Transverse colon (tissue), 4 donors: ENCODE results near the gene PLCE1. TPM values are rescaled to one million over a fixed set of nuclear protein-coding genes. Genes with fewer than 3 reads are reported as not detected.

Experiments
- DNase-seq: peaks from one replicate; pipeline ENCODE4 v3.0.0-alpha.2; 2019
- H3K27ac ChIP-seq, 4 donors: fragments of 200-600 bp; sonication (generic); 2 replicates each; pipeline ENCODE4 v1.5.1; 2016 to 2018; ENCODE audit warnings: inconsistent platforms in 4 of 4
- H3K27me3 ChIP-seq: fragments of 200-600 bp; sonication (generic); 2 replicates; pipeline ENCODE4 v1.5.1; 2017; ENCODE audit warnings: inconsistent platforms
- H3K36me3 ChIP-seq, 4 donors: fragments of 200-600 bp; sonication (generic); 2 replicates each; pipeline ENCODE4 v1.5.1; 2017 to 2019; ENCODE audit warnings: inconsistent platforms in 4 of 4
- H3K4me1 ChIP-seq, 4 donors: fragments of 200-600 bp; sonication (generic); 2 replicates each; pipeline ENCODE4 v1.5.1; 2017 to 2020; ENCODE audit warnings: inconsistent platforms in 4 of 4
- H3K4me3 ChIP-seq, 4 donors: fragments of 200-600 bp; sonication (generic); 1 replicate in 1 of 4; 2 replicates in 3 of 4; pipeline versions ENCODE4 v1.5.1 to v1.6.1; 2017 to 2019; ENCODE audit warnings: inconsistent platforms in 4 of 4
- H3K9me3 ChIP-seq, 2 donors: fragments of 200-600 bp; sonication (generic); 2 replicates each; pipeline ENCODE4 v1.5.1; 2017 to 2019; ENCODE audit warnings: inconsistent platforms in 2 of 2
- CTCF ChIP-seq, 5 experiments: fragments of 200-600 bp in 3 of 5; fragments of 450-650 bp in 2 of 5; sonication (generic) in 3 of 5; IDR thresholded peaks; 1 replicate in 2 of 5; 2 replicates in 3 of 5; pipeline ENCODE4 v1.5.1; 2016 to 2017; ENCODE audit warnings: antibody characterized with exemption in 5 of 5, inconsistent platforms in 3 of 5, mild to moderate bottlenecking in 2 of 5, moderate library complexity in 1 of 5
- EP300 ChIP-seq: sonication (generic); formaldehyde crosslinking; IDR thresholded peaks from one replicate; pipeline ENCODE4 v1.6.1; 2017; ENCODE audit warnings: antibody characterized with exemption, low read depth
- POLR2A ChIP-seq: fragments of 450-650 bp; IDR thresholded peaks from one replicate; pipeline ENCODE4 v1.6.1; 2016; ENCODE audit warnings: antibody characterized with exemption, mild to moderate bottlenecking, moderate library complexity
- POLR2AphosphoS5 ChIP-seq, 3 donors: sonication (generic); formaldehyde crosslinking; IDR thresholded peaks; one replicate each; pipeline ENCODE4 v1.6.1; 2016; ENCODE audit warnings: antibody characterized with exemption in 3 of 3
- WGBS, 2 donors: methylation state at CpG; one replicate each; pipeline ENCODE4 v1.1.5; 2018; ENCODE audit warnings: low coverage in 1 of 2; 5-methylcytosine and 5-hydroxymethylcytosine counted together
- in situ Hi-C, 4 donors: fragments of 200-750 bp; cut with MboI; loops; one replicate each; pipeline versions ENCODE4 v1.15.0 to v1.15.1; 2017; ENCODE audit warnings: low sequenced_read_pairs in 3 of 4, low pct_ligation_motif_present in 1 of 4, low pct_unique_long_range_greater_than_20kb in 1 of 4
- intact Hi-C: fragments of 100-400 bp; cut with DNase I; formaldehyde crosslinking; loops from one replicate; pipeline ENCODE4 v1.15.1; 2023; ENCODE audit warnings: low total_unique reads
- total RNA-seq, 4 donors: library from RNA; depleted of rRNA; stranded (reverse); fragments of >200 nt; gene quantifications; one replicate each; pipeline ENCODE4 v1.1.0, GENCODE V29; 2016

The PLCE1 gene
- total RNA-seq, 4 donors from 2014 or later: 67.9 to 100 (median 90.8) TPM

GRCh38 chr10:94041206-94041605, 47.5 kb downstream of the PLCE1 start:
- no peak for TF ChIP-seq POLR2AphosphoS5 (IDR thresholded peaks at IDR 0.05)
- no peak for TF ChIP-seq CTCF (IDR thresholded peaks at IDR 0.05)
- no peak for TF ChIP-seq POLR2A
- no peak for TF ChIP-seq EP300

GRCh38 chr10:94042001-94042833, 48.5 kb downstream of the PLCE1 start:
- H3K4me3 ChIP-seq: no peak overlapping the region
- peaks cover 0 to 53% (median 20%) of the 10 kb centered on the region in 4 donors for H3K4me1 ChIP-seq
- H3K36me3 ChIP-seq: no peaks in the 10 kb centered on the region
- H3K27me3 ChIP-seq: no peaks in the 10 kb centered on the region
- in situ Hi-C loops (no loop called here), intact Hi-C loops (no loop called here)
- no peaks in the 10 kb centered on the region for H3K9me3 ChIP-seq
- H3K27ac ChIP-seq: peak overlapping the region; percentile 53 to 76 (median 70)
- TF ChIP-seq CTCF (IDR thresholded peaks at IDR 0.05) (peak in 3 of 5 experiments; percentile 14 to 50 (median 44)), POLR2AphosphoS5 (IDR thresholded peaks at IDR 0.05) (peak in 1 of 3 donors; percentile 6), EP300 (no peak)
- WGBS, 2 donors: 27 to 29% methylated on average over 3 of the region's 3 CpGs
- no peak for DNase-seq

More at GRCh38 chr10:94041206-94041605, 47.5 kb downstream of the PLCE1 start:
- no peak for DNase-seq
- no peaks in the 10 kb centered on the region for H3K27me3 ChIP-seq
- peak overlapping the region; percentile 53 to 76 (median 70) for H3K27ac ChIP-seq
- H3K4me1 ChIP-seq: peaks cover 0 to 43% (median 21%) of the 10 kb centered on the region in 4 donors
- in situ Hi-C loops: no loop called here
- 91 to 94% methylated on average over 2 to 4 of the region's 4 CpGs for WGBS, 2 donors
- H3K4me3 ChIP-seq: no peak overlapping the region
- H3K9me3 ChIP-seq: no peaks in the 10 kb centered on the region
- intact Hi-C loops: no loop called here
- H3K36me3 ChIP-seq: no peaks in the 10 kb centered on the region

GRCh38 chr10:94042834-94043175, 49.1 kb downstream of the PLCE1 start:
- intact Hi-C loops: no loop called here
- H3K27ac ChIP-seq: peak overlapping the region; percentile 53 to 78 (median 76)
- 50 to 52% methylated on average over 4 of the region's 4 CpGs for WGBS, 2 donors

More at GRCh38 chr10:94042834-94043175, 49.1 kb downstream of the PLCE1 start:
- H3K4me3 ChIP-seq: peak overlapping the region in 1 of 4 donors; percentile 6
- no peaks in the 10 kb centered on the region for H3K36me3 ChIP-seq
- H3K4me1 ChIP-seq: peaks cover 0 to 59% (median 20%) of the 10 kb centered on the region in 4 donors
- in situ Hi-C loops: no loop called here
- no peaks in the 10 kb centered on the region for H3K9me3 ChIP-seq
- DNase-seq: no peak
- TF ChIP-seq POLR2AphosphoS5 (IDR thresholded peaks at IDR 0.05) (no peak), CTCF (IDR thresholded peaks at IDR 0.05) (no peak), EP300 (no peak), POLR2A (no peak)
- H3K27me3 ChIP-seq: no peaks in the 10 kb centered on the region

Other genes starting within 250 kb of the PLCE1 start
- 1 to 10 TPM in 2 of 4 donors, not detected in 2; 1.1 to 2.4 TPM for gene LGI1, start 236.0 kb upstream of the PLCE1 start, total RNA-seq
- 10 to 100 TPM in 3 of 4 donors, 1 to 10 TPM in 1; 7.4 to 42.1 (median 28.9) TPM for gene SLC35G1, start 100.0 kb upstream of the PLCE1 start, total RNA-seq